Measurements from ENCODE around the gene CUL7. TPM values are rescaled to one million over a fixed set of nuclear protein-coding genes. Genes with fewer than 3 reads are reported as not detected.

Gene CUL7
- total RNA-seq = 20.9 and 41.9 TPM in 2 replicates

DNA sequence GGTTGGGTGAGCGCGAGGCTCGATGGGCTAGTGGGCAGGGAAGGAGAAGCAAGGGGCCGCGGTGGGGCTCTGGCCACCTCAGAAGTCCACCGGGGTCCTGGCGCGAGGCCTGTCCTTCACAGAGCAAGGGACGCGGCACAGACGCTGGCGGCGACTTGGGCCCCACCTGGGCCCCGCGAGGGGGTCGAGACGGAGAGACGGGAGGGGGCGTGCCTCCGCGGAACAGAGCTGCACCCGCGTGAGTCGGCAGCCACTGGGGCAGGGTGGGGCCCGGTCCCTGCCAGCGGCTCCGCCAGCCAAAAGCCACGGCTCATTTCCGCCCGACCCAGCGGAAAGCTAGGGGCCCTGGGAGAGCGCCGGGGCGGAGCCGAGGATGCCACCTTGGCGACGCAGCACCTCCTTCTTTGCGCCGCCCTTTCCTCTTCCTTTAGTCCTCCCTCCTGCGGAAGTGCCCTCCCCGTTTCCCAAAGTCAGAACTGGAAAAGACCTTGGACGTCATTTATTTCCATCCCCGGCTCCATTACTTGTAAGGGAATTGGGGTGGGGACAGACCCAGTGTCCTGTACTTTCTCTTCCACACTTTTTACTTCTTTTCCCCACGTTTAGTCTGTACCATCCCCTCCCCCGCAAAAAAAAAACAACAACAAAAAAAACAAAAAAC, at the start of gene CUL7:
Gene CUL7, minus strand, starts transcription at position 307 of the 661 bp plus-strand sequence. CDS start 1,063 bp downstream, outside the sequence.

DNA sequence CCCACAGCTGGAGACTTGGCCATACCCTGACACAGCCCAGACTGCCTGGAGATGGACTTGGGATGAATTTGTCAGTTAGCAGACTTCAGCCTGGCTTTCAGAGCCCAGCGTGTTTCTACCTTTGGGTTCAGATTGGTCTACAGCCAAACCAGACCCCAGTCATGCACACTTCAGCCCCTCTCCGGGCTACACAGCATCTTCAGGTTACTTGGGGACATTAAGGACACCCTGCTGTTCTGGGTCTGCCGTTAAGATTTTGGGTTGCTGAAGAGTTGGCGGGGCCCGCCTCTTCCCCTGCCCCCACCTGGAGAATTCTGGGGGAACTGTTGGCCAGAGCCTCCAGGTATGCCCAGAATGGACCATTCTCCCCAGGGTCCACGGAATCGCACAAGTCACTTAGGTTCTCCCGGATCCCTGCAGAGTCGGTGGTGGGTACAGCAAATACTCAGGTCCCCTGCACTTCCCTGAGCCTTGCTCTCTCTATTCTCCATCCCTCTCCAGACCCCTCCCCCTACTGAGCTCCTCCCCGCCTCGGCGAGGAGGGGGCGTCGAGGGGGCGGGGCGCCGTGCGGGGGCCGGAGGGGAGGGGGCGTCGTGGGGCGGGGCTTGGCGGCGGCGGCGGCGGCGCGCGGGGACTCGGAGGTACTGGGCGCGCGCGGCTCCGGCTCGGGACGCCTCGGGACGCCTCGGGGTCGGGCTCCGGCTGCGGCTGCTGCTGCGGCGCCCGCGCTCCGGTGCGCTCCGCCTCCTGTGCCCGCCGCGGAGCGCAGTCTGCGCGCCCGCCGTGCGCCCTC, 22.2 kb upstream of the CUL7 start, which contains the start of gene PTK7:
Gene PTK7, plus strand, starts transcription at position 645 of the 794 bp plus-strand sequence. CDS start 175 bp downstream, outside the sequence.

DNA sequence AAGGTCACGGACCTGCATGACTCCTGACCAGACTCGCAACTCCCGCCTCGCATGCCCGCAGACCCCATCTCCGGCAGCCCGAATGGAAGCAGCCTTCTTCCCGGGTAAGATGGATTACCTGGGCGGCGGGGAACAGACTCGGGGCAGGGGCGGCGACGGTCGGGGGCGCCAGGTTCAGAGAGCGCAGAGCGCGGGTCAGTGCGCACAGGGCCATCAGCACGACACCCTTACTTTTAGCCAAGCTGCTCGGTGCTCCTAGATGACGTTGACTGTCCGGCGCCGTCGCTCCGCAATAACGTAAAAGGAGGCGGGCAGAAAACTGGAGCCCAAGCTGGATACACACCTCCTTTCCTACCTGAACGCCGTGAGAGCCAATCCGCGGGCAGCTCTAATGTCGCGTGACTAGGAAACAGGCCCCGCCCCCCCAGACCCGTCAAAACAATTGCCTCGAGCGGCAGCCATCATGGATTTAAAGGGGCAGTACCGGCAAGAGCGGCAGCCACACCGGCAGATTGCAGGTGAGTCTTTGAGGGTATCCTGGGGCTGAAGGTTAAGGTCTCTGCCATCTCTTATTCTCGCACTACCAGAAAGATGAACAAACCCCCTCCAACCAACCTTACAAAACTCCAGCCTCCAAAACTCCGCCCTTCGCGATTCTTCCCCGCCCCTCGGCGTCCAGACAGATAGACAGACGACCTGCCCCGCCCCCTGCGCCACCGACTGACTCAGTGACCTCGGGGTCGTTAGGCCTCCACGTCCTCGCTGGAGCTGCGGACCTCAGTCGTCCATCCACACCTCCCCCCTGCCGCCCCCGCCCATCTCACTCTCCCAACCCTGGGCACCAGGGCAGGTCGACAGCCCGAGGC, 5.8 kb upstream of the CUL7 start, which contains the start of the genes KLC4 and MRPL2:
Gene KLC4, plus strand, starts transcription at position 464 of the 866 bp plus-strand sequence. CDS start 1,705 bp downstream, outside the sequence.
Gene MRPL2, minus strand, starts transcription at position 267 of the 866 bp plus-strand sequence. Its CDS starts 53 bp downstream, at position 214.

DNA sequence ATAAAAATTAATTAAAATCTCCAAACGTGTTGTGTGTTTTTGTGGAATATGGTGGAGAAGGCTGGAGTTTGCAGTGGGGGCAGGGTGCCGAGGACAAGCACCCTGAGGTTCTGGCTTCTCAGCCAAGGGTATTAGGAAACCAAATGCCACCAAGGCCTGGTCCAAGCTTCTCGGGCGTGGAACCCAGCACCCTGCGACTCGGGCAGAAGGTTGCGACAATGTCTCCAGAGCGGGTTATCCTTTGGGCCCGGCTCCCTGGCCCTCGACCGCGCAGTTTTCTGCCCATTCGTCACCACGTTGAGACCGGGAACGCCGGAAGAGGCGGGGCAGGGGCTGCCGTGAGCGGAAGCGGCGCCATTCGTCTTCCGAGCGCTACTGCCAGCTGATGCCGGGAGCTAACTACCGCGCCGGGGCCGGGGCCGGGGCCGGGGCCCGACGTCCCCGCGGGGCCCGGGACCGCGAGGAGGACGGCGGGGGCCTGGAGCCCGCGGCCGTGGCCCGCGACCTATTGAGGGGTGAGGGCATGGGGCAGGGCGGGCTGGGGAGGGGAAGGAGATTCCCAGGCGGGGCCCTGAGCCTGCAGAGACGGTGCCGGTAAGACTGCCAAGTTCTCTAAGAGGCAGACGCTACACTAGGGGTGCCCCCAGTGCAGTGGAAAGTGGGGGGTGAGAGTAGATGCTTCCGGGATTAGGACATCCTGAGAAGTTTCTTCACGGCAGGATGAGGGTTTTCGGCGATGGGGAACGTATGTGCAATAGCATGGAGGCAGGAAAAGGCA, 32.2 kb downstream of the CUL7 start, which contains the start of gene RRP36:
Gene RRP36, plus strand, starts transcription at position 354 of the 778 bp plus-strand sequence. Its CDS starts 32 bp downstream, at position 386.

DNA sequence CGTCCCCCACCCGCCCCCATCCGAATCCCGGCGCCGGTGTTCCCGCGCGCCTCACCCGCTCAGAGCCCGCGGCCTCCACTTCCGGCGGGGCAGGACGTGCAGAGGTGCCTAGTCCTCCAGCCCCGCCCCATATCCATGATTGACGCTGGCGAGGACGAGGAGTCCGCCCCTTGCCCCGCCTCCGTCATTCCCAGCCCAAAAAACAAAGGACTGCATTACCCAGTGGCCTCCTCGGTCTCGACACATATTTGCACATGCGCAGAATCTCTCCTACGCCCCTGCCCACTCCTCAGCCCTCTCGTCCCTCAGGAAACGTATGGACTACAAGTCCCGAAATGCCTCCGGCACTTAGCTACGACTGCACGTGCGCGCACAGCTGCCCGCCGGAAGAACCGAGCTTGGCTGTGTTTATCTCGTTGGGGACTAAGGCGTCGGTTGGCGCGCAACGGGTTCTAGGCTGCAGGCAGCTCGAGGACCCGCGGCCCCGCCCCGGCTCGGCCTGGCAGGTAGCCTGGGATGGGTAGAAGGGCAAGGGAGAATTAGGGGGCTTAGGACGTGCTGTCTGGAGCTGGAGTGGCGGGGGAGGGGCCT, 39.7 kb downstream of the CUL7 start, which contains the start of the genes KLHDC3 and MEA1:
Gene KLHDC3, plus strand, starts transcription at position 407 of the 591 bp plus-strand sequence. CDS start 2,944 bp downstream, outside the sequence.
Gene MEA1, minus strand, starts transcription at position 104 of the 591 bp plus-strand sequence. CDS start 133 bp downstream, outside the sequence.

Other genes starting within 250 kb of the CUL7 start
- gene RPL7L1, start 174.2 kb downstream of the CUL7 start, total RNA-seq = 74.3 and 105 TPM in 2 replicates
- not detected in 2 replicates for gene PTCRA, start 137.8 kb downstream of the CUL7 start, total RNA-seq
- 26.6 and 41.3 TPM in 2 replicates for gene CNPY3, start 124.4 kb downstream of the CUL7 start, total RNA-seq
- under 0.01 TPM in 1 of 2 replicates, not detected in the other for gene GNMT, start 93.1 kb downstream of the CUL7 start, total RNA-seq
- gene PEX6, start 74.7 kb downstream of the CUL7 start, total RNA-seq = 18.1 and 25.6 TPM in 2 replicates
- gene PPP2R5D, start 69.3 kb downstream of the CUL7 start, total RNA-seq = 29.1 and 32.3 TPM in 2 replicates
- 38.9 and 39.6 TPM in 2 replicates for gene MEA1, start 39.9 kb downstream of the CUL7 start, total RNA-seq
- 98.5 and 107 TPM in 2 replicates for gene KLHDC3, start 39.6 kb downstream of the CUL7 start, total RNA-seq
- 59.3 and 85.0 TPM in 2 replicates for gene RRP36, start 32.2 kb downstream of the CUL7 start, total RNA-seq
- 12.0 and 17.6 TPM in 2 replicates for gene MRPL2, start 5.6 kb upstream of the CUL7 start, total RNA-seq
- 14.2 and 20.8 TPM in 2 replicates for gene KLC4, start 5.8 kb upstream of the CUL7 start, total RNA-seq
- 2.8 and 30.5 TPM in 2 replicates for gene PTK7, start 22.5 kb upstream of the CUL7 start, total RNA-seq
- gene SRF, start 117.4 kb upstream of the CUL7 start, total RNA-seq = 10.2 and 16.6 TPM in 2 replicates
- 20.1 and 40.0 TPM in 2 replicates for gene CUL9, start 128.3 kb upstream of the CUL7 start, total RNA-seq
- gene DNPH1, start 175.6 kb upstream of the CUL7 start, total RNA-seq = 25.9 and 36.3 TPM in 2 replicates
- under 0.01 and 0.06 TPM in 2 replicates for gene TTBK1, start 189.6 kb upstream of the CUL7 start, total RNA-seq
- gene SLC22A7, start 244.4 kb upstream of the CUL7 start, total RNA-seq = not detected in 2 replicates